ENCODE measurements around the gene PIGH. TPM values are rescaled to one million over a fixed set of nuclear protein-coding genes. Genes with fewer than 3 reads are reported as not detected.
"Not testable (repeated sequence)": the region's sequence is repeated elsewhere in the genome, so short reads cannot be mapped to it uniquely, and the experiment has no call there.

PIGH gene
- total RNA-seq, 4 donors from 2014 or later: 19.2 to 48.8 (median 23.8) TPM

DNA sequence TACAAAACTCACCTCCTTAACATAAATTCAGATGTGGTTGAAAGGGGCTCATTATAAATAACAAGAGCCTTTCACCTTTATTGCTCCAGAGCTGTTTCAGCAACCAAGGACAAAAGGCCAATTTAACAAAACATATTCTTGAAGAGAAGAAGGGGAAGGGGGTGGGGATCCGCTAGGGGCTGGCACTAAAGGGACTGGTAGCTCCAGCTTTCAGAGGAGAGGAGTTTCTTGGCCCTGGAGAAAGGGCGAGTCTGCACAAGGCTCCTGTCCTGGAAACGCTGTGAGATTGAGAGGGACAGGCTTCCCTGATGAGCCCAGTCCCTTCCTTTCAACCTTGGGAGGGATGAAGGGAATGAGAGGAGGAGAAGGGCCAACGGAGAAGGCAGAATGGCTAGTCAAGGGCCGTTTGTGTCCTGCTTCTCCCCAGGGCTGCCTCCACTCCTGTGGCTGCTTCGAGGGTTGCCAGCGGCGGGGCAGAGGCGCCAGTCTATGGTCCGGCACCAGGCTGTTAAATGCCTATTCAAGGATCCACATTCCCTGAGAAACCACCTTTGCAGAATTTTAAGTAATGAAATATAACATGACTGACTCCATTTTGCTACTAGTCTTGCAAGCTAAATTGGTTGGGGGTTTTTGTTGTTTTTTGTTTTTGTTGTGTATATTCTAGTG is 9.7 kb upstream of the PIGH start:
- Histone ChIP-seq H3K9me3 (no peaks in the 10 kb centered on the region), H3K36me3 (no peaks in the 10 kb centered on the region), H3K4me1 (no peaks in the 10 kb centered on the region), H3K27me3 (no peaks in the 10 kb centered on the region), H3K4me3 (no peak overlapping the region), H3K27ac (no peak overlapping the region)
- no peak for DNase-seq (ENCODE audit: low spot score in 2 of 2)
- WGBS, 2 donors: 70 to 71% methylated on average over 10 of the region's 10 CpGs
- TF ChIP-seq EP300 (IDR thresholded peaks at IDR 0.05) (no peak), POLR2A (IDR thresholded peaks at IDR 0.05) (no peak)
- TF ChIP-seq, protein P1, sequence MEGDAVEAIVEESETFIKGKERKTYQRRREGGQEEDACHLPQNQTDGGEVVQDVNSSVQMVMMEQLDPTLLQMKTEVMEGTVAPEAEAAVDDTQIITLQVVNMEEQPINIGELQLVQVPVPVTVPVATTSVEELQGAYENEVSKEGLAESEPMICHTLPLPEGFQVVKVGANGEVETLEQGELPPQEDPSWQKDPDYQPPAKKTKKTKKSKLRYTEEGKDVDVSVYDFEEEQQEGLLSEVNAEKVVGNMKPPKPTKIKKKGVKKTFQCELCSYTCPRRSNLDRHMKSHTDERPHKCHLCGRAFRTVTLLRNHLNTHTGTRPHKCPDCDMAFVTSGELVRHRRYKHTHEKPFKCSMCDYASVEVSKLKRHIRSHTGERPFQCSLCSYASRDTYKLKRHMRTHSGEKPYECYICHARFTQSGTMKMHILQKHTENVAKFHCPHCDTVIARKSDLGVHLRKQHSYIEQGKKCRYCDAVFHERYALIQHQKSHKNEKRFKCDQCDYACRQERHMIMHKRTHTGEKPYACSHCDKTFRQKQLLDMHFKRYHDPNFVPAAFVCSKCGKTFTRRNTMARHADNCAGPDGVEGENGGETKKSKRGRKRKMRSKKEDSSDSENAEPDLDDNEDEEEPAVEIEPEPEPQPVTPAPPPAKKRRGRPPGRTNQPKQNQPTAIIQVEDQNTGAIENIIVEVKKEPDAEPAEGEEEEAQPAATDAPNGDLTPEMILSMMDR (IDR thresholded peaks at IDR 0.05): no peak

DNA sequence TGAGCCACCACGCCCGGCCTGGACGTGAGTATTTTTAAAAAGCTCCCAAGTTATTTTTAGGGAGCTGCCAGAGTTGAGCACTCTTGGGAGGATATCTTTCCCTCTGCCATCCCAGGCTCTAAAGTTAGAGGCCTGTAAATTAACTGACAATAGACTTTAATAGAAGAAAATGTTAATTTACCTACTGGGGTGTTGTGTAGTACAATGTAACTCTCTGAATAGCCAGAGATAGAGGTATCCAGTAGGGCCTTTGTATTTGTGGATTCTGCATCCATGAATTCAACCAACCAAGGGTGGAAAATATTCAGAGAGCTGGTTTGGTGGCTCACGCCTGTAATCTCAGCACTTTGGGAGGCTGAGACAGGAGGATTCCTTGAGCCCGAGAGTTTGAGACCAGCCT is 7.6 kb upstream of the PIGH start:
- Histone ChIP-seq H3K4me1 (no peaks in the 10 kb centered on the region), H3K27ac (no peak overlapping the region), H3K36me3 (no peaks in the 10 kb centered on the region), H3K9me3 (no peaks in the 10 kb centered on the region), H3K4me3 (no peak overlapping the region), H3K27me3 (no peaks in the 10 kb centered on the region)
- WGBS, 2 donors: 92 to 95% methylated on average over 5 of the region's 5 CpGs
- no peak for DNase-seq (ENCODE audit: low spot score in 2 of 2)
- no peak for TF ChIP-seq EP300 (IDR thresholded peaks at IDR 0.05)
- TF ChIP-seq, protein P1 (IDR thresholded peaks at IDR 0.05): no peak
- TF ChIP-seq POLR2A (IDR thresholded peaks at IDR 0.05): no peak

GRCh38 chr14:67602995-67603545 is 3.0 kb upstream of the PIGH start:
- no peak for DNase-seq (ENCODE audit: low spot score in 2 of 2)
- Histone ChIP-seq H3K36me3 (no peaks in the 10 kb centered on the region), H3K9me3 (no peaks in the 10 kb centered on the region), H3K27ac (no peak overlapping the region), H3K27me3 (no peaks in the 10 kb centered on the region), H3K4me1 (peaks cover 0 to 19% (median 0%) of the 10 kb centered on the region in 4 donors), H3K4me3 (no peak overlapping the region)
- no peak for TF ChIP-seq POLR2A (IDR thresholded peaks at IDR 0.05)
- TF ChIP-seq, protein P1 (IDR thresholded peaks at IDR 0.05): no peak
- no peak for TF ChIP-seq EP300 (IDR thresholded peaks at IDR 0.05)
- 63 to 71% methylated on average over 5 of the region's 5 CpGs for WGBS, 2 donors

- Histone ChIP-seq H3K4me1 (peaks cover 0 to 23% (median 0%) of the 10 kb centered on the region in 4 donors), H3K27ac (no peak overlapping the region), H3K4me3 (no peak overlapping the region), H3K36me3 (no peaks in the 10 kb centered on the region), H3K27me3 (no peaks in the 10 kb centered on the region), H3K9me3 (no peaks in the 10 kb centered on the region)
- DNase-seq (ENCODE audit: low spot score in 2 of 2): no peak
- WGBS, 2 donors: 61 to 69% methylated on average over 7 of the region's 7 CpGs
- no peak for TF ChIP-seq POLR2A (IDR thresholded peaks at IDR 0.05)
- TF ChIP-seq EP300 (IDR thresholded peaks at IDR 0.05): no peak
- TF ChIP-seq, protein P1 (IDR thresholded peaks at IDR 0.05): no peak
Observed at GRCh38 chr14:67602076-67602475, 2.0 kb upstream of the PIGH start.

GRCh38 chr14:67600562-67600974 is 500 bp upstream of the PIGH start:
- H3K27ac ChIP-seq: peak overlapping the region; percentile 90 to 97 (median 92)
- WGBS, 2 donors: 89 to 90% methylated on average over 21 of the region's 21 CpGs
- DNase-seq (ENCODE audit: low spot score in 2 of 2): not testable (repeated sequence)

More at GRCh38 chr14:67600562-67600974, 500 bp upstream of the PIGH start:
- H3K4me1 ChIP-seq: peaks cover 0 to 23% (median 0%) of the 10 kb centered on the region in 4 donors
- not testable (repeated sequence) for H3K27me3 ChIP-seq, H3K36me3 ChIP-seq, H3K9me3 ChIP-seq
- H3K4me3 ChIP-seq: peak overlapping the region; percentile 90 to 95 (median 92)

All from tibial nerve (tissue), 4 donors.